HepG2 (cell line): ENCODE results near the gene C1QTNF9.

Source experiments
- CHD2 ChIP-seq: IDR thresholded peaks from 2 replicates; pipeline ENCODE4 v1.6.1; 2011; ENCODE audit warnings: low read depth, low read length, improper control_type of control experiment
- POLR2A ChIP-seq, 2 experiments: IDR thresholded peaks; 2 replicates each; pipeline ENCODE4 v1.6.1; 2011; ENCODE audit warnings: low read depth in 2 of 2, low read length in 2 of 2, mild to moderate bottlenecking in 1 of 2, moderate library complexity in 1 of 2; ENCODE audit not compliant: insufficient read depth in 1 of 2
- ZNF432 ChIP-seq: sonication (generic); formaldehyde crosslinking; IDR thresholded peaks from 2 replicates; pipeline ENCODE4 v1.5.0; 2020; ENCODE audit warnings: missing genetic modification reagents, mild to moderate bottlenecking, borderline replicate concordance
- ZNF678 ChIP-seq: sonication (generic); formaldehyde crosslinking; IDR thresholded peaks from 2 replicates; pipeline ENCODE4 v1.4.0; 2020; ENCODE audit warnings: mild to moderate bottlenecking, missing genetic modification reagents
- ZSCAN29 ChIP-seq: sonication (generic); formaldehyde crosslinking; conservative IDR thresholded peaks from 2 replicates; pipeline ENCODE4 v1.4.0; 2020; ENCODE audit warnings: mild to moderate bottlenecking, missing genetic modification reagents
- TF ChIP-seq, protein P1 (sequence below): sonication (generic); formaldehyde crosslinking; IDR thresholded peaks from 2 replicates; pipeline ENCODE4 v1.5.0; 2020; ENCODE audit warnings: mild to moderate bottlenecking, missing genetic modification reagents, moderate library complexity
- TF ChIP-seq, protein P2 (sequence below), 2 experiments: sonication (generic) in 1 of 2; formaldehyde crosslinking in 1 of 2; IDR thresholded peaks; 2 replicates each; pipeline versions ENCODE4 v1.6.1 to v1.9.0; 2014 to 2022; ENCODE audit warnings: antibody characterized with exemption in 1 of 2, borderline replicate concordance in 1 of 2, inconsistent platforms in 1 of 2, low read depth in 1 of 2, missing genetic modification reagents in 1 of 2

DNA sequence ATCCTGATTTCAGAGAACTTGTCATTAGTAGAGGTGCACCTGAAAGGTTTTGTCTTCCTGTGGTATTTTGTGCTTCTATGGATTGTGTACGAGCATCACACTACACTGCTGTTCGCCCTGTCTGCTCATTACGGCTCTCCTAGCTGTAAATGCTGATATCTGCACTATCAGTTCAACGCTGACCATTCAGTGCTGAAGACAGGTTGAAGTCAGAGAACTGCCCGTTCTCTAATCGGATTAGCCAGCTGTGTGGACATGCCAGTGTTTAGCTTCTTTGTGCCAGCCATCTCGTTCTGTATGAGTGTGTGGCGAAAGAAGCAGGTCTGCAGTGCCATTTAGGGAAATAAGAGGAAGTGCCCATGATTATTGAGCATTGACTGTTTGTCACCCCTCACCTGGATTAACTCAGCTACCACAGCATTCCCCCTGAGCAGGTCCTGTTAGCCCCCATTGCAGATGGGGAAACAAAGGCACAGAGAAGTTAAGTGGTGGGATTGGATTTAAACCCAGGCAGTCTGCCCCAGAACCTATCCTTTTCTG, 21.6 kb upstream of the C1QTNF9 start:
- TF ChIP-seq ZSCAN29 (CRISPR knock-in tag) (no peak), POLR2A (IDR thresholded peaks at IDR 0.05; ENCODE audit: insufficient read depth in 1 of 2, low read depth in 2 of 2, low read length in 2 of 2) (no peak), ZNF432 (CRISPR knock-in tag) (no peak), CHD2 (no peak), ZNF678 (CRISPR knock-in tag) (no peak)
- TF ChIP-seq, protein P1, sequence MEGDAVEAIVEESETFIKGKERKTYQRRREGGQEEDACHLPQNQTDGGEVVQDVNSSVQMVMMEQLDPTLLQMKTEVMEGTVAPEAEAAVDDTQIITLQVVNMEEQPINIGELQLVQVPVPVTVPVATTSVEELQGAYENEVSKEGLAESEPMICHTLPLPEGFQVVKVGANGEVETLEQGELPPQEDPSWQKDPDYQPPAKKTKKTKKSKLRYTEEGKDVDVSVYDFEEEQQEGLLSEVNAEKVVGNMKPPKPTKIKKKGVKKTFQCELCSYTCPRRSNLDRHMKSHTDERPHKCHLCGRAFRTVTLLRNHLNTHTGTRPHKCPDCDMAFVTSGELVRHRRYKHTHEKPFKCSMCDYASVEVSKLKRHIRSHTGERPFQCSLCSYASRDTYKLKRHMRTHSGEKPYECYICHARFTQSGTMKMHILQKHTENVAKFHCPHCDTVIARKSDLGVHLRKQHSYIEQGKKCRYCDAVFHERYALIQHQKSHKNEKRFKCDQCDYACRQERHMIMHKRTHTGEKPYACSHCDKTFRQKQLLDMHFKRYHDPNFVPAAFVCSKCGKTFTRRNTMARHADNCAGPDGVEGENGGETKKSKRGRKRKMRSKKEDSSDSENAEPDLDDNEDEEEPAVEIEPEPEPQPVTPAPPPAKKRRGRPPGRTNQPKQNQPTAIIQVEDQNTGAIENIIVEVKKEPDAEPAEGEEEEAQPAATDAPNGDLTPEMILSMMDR: no peak
- TF ChIP-seq, protein P2, sequence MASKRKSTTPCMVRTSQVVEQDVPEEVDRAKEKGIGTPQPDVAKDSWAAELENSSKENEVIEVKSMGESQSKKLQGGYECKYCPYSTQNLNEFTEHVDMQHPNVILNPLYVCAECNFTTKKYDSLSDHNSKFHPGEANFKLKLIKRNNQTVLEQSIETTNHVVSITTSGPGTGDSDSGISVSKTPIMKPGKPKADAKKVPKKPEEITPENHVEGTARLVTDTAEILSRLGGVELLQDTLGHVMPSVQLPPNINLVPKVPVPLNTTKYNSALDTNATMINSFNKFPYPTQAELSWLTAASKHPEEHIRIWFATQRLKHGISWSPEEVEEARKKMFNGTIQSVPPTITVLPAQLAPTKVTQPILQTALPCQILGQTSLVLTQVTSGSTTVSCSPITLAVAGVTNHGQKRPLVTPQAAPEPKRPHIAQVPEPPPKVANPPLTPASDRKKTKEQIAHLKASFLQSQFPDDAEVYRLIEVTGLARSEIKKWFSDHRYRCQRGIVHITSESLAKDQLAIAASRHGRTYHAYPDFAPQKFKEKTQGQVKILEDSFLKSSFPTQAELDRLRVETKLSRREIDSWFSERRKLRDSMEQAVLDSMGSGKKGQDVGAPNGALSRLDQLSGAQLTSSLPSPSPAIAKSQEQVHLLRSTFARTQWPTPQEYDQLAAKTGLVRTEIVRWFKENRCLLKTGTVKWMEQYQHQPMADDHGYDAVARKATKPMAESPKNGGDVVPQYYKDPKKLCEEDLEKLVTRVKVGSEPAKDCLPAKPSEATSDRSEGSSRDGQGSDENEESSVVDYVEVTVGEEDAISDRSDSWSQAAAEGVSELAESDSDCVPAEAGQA (IDR thresholded peaks at IDR 0.05; ENCODE audit: low read depth): no peak
- TF ChIP-seq, protein P2 (CRISPR knock-in tag; IDR thresholded peaks at IDR 0.05; ENCODE audit: borderline replicate concordance): no peak
